Measurements from ENCODE around the gene GTPBP1.

GTPBP1 gene

GRCh38 chr22:38705235-38706100 lies at the start of gene GTPBP1:
Gene GTPBP1, plus strand, starts transcription at chr22:38705944. Its CDS starts 12 bp downstream, at chr22:38705956.
- peak; percentile 95 for DNase-seq (ENCODE audit: low spot score)

GRCh38 chr22:38656256-38657044 lies 49.3 kb upstream of the GTPBP1 start, which contains the start of the genes CBY1 and FAM227A:
Gene CBY1, plus strand, starts transcription at chr22:38656638. Its CDS starts 11,417 bp downstream, at chr22:38668055.
Gene FAM227A, minus strand, starts transcription at chr22:38656392. Its CDS starts 6,224 bp downstream, at chr22:38650168.
- DNase-seq (ENCODE audit: low spot score), result peak; percentile 98

GRCh38 chr22:38657045-38657909 lies 48.5 kb upstream of the GTPBP1 start:
- peak; percentile 64 for DNase-seq (ENCODE audit: low spot score)

- DNase-seq (ENCODE audit: low spot score), result no peak
These were observed 30.9 kb upstream of the GTPBP1 start for GRCh38 chr22:38674888-38675287.

GRCh38 chr22:38675833-38676232 lies 29.9 kb upstream of the GTPBP1 start:
- no peak for DNase-seq (ENCODE audit: low spot score)

- DNase-seq (ENCODE audit: low spot score), result peak; percentile 96
These were observed 24.0 kb upstream of the GTPBP1 start, which contains the start of gene TOMM22 for GRCh38 chr22:38681582-38682335. Gene TOMM22, plus strand, starts transcription at chr22:38681957. Its CDS starts 22 bp downstream, at chr22:38681979.

- DNase-seq (ENCODE audit: low spot score), result no peak
These were observed 20.8 kb upstream of the GTPBP1 start for GRCh38 chr22:38684895-38685294.

- DNase-seq (ENCODE audit: low spot score), result no peak
These were observed 20.0 kb upstream of the GTPBP1 start for GRCh38 chr22:38685761-38686160.

GRCh38 chr22:38689651-38690050 lies 16.1 kb upstream of the GTPBP1 start:
- no peak for DNase-seq (ENCODE audit: low spot score)

GRCh38 chr22:38694049-38694448 lies 11.7 kb upstream of the GTPBP1 start:
- no peak for DNase-seq (ENCODE audit: low spot score)

GRCh38 chr22:38694940-38695339 lies 10.8 kb upstream of the GTPBP1 start:
- no peak for DNase-seq (ENCODE audit: low spot score)

- no peak for DNase-seq (ENCODE audit: low spot score)
These were observed 8.9 kb upstream of the GTPBP1 start for GRCh38 chr22:38696606-38697424.

GRCh38 chr22:38697425-38698089 lies 8.2 kb upstream of the GTPBP1 start:
- no peak for DNase-seq (ENCODE audit: low spot score)

GRCh38 chr22:38698407-38699094 lies 7.2 kb upstream of the GTPBP1 start:
- DNase-seq (ENCODE audit: low spot score), result no peak

- DNase-seq (ENCODE audit: low spot score), result no peak
These were observed 6.6 kb upstream of the GTPBP1 start for GRCh38 chr22:38699143-38699542.

GRCh38 chr22:38699784-38700183 lies 6.0 kb upstream of the GTPBP1 start:
- DNase-seq (ENCODE audit: low spot score), result no peak

GRCh38 chr22:38700270-38700788 lies 5.4 kb upstream of the GTPBP1 start:
- DNase-seq (ENCODE audit: low spot score), result no peak

GRCh38 chr22:38700789-38701628 lies 4.7 kb upstream of the GTPBP1 start, which contains the start of gene JOSD1:
Gene JOSD1, minus strand, starts transcription at chr22:38700943. Its CDS starts 956 bp downstream, at chr22:38699987.
- peak; percentile 98 for DNase-seq (ENCODE audit: low spot score)

All from D341Med (cell line).